Measurements from ENCODE around the gene IL25.
"Not testable (repeated sequence)": the region's sequence is repeated elsewhere in the genome, so short reads cannot be mapped to it uniquely, and the experiment has no call there.

IL25 gene

DNA sequence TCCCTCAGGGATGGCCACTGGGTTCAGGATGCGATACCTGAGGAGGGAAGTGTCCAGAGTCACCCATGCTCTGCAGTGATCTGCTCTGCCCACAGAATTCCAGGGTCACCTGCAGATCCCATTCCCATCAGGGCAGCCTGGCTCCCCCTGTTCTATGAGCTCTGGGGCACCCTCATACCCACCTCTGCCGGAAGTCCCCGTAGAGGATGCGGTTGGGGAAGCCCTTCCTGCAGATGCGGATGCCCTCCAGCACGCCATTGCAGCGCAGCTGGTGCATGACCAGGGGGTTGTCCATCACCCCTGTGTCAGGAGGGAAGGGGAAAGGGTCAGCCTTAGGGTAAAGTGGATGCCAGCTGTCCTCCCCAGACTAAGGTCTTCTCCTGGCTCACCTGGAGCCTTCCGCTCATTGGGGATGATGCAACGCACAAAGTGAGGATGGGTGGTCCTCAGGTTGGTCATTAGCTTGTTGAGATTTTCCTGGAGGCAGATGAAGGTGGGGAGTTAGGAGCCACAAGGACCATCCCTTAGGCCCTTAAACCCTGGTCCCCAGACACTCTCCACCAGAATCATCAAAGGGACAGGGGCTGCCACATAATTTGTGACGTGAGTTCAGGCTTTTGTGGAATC lies 24.3 kb downstream of the IL25 start:
- no peaks in the 10 kb centered on the region for H3K36me3 ChIP-seq (ENCODE audit: insufficient read depth, low read length)
- H3K27me3 ChIP-seq (ENCODE audit: insufficient read depth, low read length), result peaks cover 4% of the 10 kb centered on the region
- H2AFZ ChIP-seq (ENCODE audit: low read depth, low read length), result no peak overlapping the region
- H3K4me3 ChIP-seq (ENCODE audit: low read length), result no peak overlapping the region
- no peaks in the 10 kb centered on the region for H3K9me3 ChIP-seq (ENCODE audit: low read length)
- no peaks in the 10 kb centered on the region for H3K4me1 ChIP-seq (ENCODE audit: insufficient read depth, low read length)

DNA sequence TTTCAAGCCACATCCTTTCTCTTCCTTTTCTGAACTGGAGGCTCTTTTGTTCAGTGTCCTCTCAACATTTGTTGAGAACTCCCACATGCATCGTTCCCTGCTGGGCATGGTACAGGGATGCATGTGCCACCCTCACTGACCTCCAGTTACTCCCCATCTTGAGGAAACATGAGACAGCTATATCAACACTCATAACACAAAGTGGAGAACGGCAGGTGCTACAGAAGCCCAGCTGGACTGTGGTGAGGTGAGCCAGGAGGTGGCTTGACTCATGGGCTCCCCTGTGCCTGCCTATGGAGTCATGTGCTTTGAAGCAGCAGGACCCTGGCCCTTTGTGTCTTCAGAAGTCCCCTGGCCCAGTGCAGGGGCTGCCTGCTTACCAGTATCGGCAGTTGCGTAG lies 25.7 kb downstream of the IL25 start:
- no peaks in the 10 kb centered on the region for H3K4me1 ChIP-seq (ENCODE audit: insufficient read depth, low read length)
- H3K9me3 ChIP-seq (ENCODE audit: low read length), result no peaks in the 10 kb centered on the region
- no peaks in the 10 kb centered on the region for H3K36me3 ChIP-seq (ENCODE audit: insufficient read depth, low read length)
- no peak overlapping the region for H3K4me3 ChIP-seq (ENCODE audit: low read length)
- H2AFZ ChIP-seq (ENCODE audit: low read depth, low read length), result no peak overlapping the region
- peaks cover 13% of the 10 kb centered on the region for H3K27me3 ChIP-seq (ENCODE audit: insufficient read depth, low read length)

DNA sequence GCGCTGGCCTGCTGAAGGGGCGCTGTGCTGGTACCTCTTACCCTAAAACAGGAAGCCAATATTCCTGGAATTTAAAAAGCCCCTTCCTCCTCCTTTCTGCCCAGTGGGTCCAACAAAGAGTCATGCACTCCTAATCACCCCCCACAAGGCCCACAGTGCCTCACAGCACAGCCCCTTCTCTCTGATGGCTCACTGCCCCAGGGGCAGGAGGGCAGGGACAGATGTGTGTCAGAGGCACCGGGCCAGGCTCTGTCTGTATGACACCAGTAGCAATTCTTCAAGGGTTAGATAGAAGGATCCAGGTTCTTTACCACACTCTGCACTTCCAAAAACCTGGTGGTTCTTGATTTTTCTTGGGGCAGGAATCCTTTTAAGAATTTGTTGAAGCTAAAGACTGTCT lies 26.5 kb downstream of the IL25 start:
- Histone ChIP-seq H3K27me3 (ENCODE audit: insufficient read depth, low read length) (peaks cover 21% of the 10 kb centered on the region), H2AFZ (ENCODE audit: low read depth, low read length) (no peak overlapping the region), H3K36me3 (ENCODE audit: insufficient read depth, low read length) (no peaks in the 10 kb centered on the region), H3K4me1 (ENCODE audit: insufficient read depth, low read length) (no peaks in the 10 kb centered on the region), H3K9me3 (ENCODE audit: low read length) (no peaks in the 10 kb centered on the region), H3K4me3 (ENCODE audit: low read length) (no peak overlapping the region)

DNA sequence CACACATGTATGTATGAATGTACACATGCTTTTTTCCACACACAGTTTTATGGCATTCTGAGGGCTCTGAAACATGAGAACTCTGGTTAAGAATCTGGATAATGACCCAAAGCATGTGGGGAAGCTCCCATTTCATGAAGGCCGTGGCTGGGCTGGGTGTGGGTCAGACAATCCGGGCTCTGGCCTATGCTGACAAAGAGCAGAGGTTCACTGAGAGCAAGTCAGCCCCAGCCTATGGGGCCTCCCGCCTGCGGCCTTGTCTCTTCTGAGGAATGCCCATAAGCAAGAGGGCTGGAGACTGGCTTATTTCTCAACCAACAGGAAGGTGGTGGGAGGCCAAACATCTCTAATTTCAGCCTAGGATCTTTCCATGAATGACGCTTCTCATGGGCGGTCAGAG lies 27.0 kb downstream of the IL25 start:
- Histone ChIP-seq H3K4me1 (ENCODE audit: insufficient read depth, low read length) (no peaks in the 10 kb centered on the region), H3K27me3 (ENCODE audit: insufficient read depth, low read length) (peaks cover 25% of the 10 kb centered on the region), H2AFZ (ENCODE audit: low read depth, low read length) (no peak overlapping the region), H3K4me3 (ENCODE audit: low read length) (no peak overlapping the region), H3K9me3 (ENCODE audit: low read length) (peaks cover 3% of the 10 kb centered on the region), H3K36me3 (ENCODE audit: insufficient read depth, low read length) (no peaks in the 10 kb centered on the region)

DNA sequence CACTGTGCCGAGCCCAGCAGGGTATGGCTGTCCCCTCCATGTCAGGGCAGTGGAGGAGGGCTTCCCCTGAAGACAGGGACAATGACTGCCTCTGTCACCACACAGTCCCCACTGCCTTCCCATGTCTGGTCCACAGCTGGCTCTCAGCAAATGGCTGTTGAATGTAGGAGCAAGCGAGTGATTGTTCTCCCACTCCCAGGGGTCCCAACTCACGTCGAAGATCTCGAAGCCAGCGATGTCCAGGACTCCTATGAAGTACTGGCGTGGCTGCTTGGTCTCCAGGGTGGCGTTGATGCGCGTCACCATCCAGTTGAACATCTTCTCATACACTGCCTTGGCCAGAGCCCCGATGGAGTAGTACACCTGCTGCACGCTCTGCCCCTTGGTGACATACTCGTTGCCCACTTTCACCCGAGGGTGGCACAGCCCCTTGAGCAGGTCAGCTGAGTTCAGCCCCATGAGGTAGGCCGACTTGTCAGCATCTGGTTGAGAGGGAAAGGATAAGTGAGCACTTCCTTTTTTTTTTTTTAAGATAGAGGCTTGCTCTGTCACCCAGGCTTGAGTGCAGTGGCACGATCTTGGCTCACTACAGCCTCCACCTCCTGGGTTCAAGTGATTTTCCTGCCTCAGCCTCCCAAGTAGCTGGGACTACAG lies 28.0 kb downstream of the IL25 start:
- not testable (repeated sequence) for H3K36me3 ChIP-seq (ENCODE audit: insufficient read depth, low read length); H3K4me3 ChIP-seq (ENCODE audit: low read length); H3K9me3 ChIP-seq (ENCODE audit: low read length); H3K4me1 ChIP-seq (ENCODE audit: insufficient read depth, low read length); H2AFZ ChIP-seq (ENCODE audit: low read depth, low read length)
- peaks cover 27% of the 10 kb centered on the region for H3K27me3 ChIP-seq (ENCODE audit: insufficient read depth, low read length)

DNA sequence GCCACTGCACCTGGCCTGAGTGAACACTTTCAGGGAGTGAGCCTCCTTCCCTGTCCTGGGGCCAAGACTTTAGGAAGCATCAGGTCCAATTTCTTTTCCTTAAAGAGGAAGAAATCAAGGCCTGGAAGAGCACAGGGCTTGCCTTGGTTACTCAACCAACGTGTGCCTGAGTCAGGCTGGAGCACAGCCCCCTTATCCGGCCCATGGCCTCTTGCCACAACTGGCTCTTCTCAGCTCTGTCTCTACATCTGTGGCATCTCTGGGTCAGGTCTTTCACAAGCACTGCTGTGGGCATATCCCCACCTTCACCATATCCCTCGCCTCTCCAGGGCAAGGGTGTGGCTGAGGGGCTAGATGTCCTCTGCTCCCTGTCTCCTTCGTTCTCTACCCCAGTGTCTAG lies 28.7 kb downstream of the IL25 start:
- Histone ChIP-seq H3K27me3 (ENCODE audit: insufficient read depth, low read length) (peaks cover 27% of the 10 kb centered on the region), H3K4me3 (ENCODE audit: low read length) (no peak overlapping the region), H3K4me1 (ENCODE audit: insufficient read depth, low read length) (no peaks in the 10 kb centered on the region), H3K36me3 (ENCODE audit: insufficient read depth, low read length) (no peaks in the 10 kb centered on the region), H3K9me3 (ENCODE audit: low read length) (peaks cover 3% of the 10 kb centered on the region), H2AFZ (ENCODE audit: low read depth, low read length) (no peak overlapping the region)

DNA sequence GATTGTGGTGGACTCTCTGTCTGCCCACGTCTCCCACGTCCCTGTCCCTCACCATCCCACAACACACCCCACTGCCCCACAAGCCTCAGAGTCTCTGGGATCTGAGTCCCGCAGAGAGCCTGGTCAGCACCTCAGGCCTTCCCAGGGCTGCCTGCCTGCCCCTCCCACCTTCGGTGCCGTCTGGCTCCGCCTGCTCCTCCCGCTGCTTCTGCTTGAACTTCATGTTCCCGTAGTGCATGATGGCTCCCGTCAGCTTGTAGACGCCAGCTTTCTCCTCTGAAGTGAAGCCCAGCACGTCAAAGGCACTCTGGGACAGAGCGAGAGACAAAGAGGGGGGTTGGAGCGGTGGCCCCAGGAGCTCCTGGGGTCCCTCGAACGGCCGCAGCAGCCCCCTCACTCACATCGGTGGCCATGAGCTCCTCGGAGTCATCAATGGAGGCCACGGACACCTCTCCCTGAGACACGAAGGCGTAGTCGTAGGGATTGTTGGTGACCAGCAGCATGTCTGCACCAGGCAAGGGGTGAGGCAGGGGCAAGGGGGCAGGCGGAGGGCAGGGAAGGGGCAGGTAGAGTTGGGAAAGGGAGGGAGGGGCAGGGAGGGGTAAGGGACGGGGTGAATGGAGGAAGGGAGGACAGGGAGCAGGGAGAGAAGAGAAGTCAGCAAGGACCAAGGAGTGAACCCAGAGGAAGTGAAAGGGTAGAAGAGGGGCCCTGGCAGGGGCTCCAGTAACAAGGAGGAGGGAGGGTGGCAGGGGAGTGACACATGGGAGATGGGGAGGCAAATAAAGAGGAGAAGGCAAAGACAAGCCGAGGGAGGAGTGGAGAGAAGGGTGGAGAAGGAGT lies 29.9 kb downstream of the IL25 start:
- H3K27me3 ChIP-seq (ENCODE audit: insufficient read depth, low read length), result peaks cover 31% of the 10 kb centered on the region
- H3K9me3 ChIP-seq (ENCODE audit: low read length), result peaks cover 3% of the 10 kb centered on the region
- H2AFZ ChIP-seq (ENCODE audit: low read depth, low read length), result no peak overlapping the region

DNA sequence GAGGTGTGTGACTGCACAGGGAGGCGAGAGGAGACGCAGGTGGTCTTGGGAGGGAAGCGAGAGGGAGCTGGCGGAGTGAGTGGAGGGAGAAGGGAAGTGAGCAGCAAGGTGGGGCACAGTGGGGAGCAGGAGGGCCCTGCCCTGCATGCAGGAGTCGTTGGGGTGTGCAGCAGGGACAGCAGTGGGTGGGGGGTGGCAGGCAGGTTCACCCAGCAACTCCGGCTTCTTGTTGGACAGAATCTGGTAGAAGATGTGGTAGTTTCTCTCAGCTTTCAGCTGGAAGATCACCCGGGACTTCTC lies 30.5 kb downstream of the IL25 start:
- Histone ChIP-seq H3K4me3 (ENCODE audit: low read length) (no peak overlapping the region), H2AFZ (ENCODE audit: low read depth, low read length) (no peak overlapping the region), H3K4me1 (ENCODE audit: insufficient read depth, low read length) (no peaks in the 10 kb centered on the region), H3K27me3 (ENCODE audit: insufficient read depth, low read length) (peaks cover 33% of the 10 kb centered on the region), H3K9me3 (ENCODE audit: low read length) (peaks cover 3% of the 10 kb centered on the region), H3K36me3 (ENCODE audit: insufficient read depth, low read length) (no peaks in the 10 kb centered on the region)

More for the DNA sequence above, 29.9 kb downstream of the IL25 start:
- Histone ChIP-seq H3K4me1 (ENCODE audit: insufficient read depth, low read length) (no peaks in the 10 kb centered on the region), H3K4me3 (ENCODE audit: low read length) (no peak overlapping the region), H3K36me3 (ENCODE audit: insufficient read depth, low read length) (no peaks in the 10 kb centered on the region)

DNA sequence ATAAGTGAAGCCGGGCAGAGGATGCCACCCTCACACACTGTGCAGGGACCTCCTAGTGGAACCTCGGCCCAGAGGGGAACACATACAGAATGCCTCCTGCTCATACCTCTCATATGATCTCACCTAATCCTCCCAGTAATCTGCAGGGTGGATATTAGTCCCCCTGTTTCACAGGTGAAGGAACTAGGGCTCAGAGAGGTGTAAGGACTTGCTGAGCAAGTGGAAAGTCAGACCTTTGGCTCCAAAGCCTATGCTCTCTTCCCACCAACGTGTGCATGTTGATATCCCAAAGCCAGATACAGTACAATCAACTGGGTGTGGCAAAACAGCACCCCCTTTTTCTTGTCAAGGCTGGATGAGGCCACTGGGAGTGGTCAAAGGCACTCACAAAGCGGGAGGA lies 31.3 kb downstream of the IL25 start:
- Histone ChIP-seq H3K9me3 (ENCODE audit: low read length) (peaks cover 3% of the 10 kb centered on the region), H3K36me3 (ENCODE audit: insufficient read depth, low read length) (no peaks in the 10 kb centered on the region), H3K27me3 (ENCODE audit: insufficient read depth, low read length) (peaks cover 33% of the 10 kb centered on the region), H3K4me1 (ENCODE audit: insufficient read depth, low read length) (no peaks in the 10 kb centered on the region), H3K4me3 (ENCODE audit: low read length) (no peak overlapping the region), H2AFZ (ENCODE audit: low read depth, low read length) (no peak overlapping the region)

DNA sequence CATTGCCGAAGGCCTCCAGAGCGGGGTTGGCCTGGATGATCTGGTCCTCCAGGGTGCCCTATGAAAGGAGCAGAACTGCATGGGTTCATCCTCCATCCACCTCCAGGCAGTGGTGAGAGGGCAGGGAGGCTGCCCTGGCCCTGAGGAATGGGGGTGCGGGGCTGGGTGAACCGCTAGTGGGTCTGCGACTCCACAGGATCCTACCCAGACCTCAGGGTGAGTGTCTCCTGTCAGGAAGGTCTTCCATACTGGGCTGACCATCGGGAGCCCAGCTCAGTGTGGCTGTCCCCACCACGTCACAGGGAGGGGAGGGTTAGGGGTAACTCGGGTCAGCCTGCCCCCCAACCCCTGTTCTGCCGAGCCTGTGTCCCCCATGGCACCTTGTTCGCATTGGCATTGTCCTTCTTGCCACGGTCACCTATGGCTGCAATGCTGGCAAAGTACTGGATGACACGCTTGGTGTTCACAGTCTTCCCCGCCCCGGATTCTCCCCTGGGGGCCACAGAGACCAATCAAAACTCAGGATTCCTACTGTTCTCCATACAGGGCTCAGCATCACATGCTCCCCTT lies 31.8 kb downstream of the IL25 start:
- H3K4me1 ChIP-seq (ENCODE audit: insufficient read depth, low read length), result no peaks in the 10 kb centered on the region
- H3K36me3 ChIP-seq (ENCODE audit: insufficient read depth, low read length), result no peaks in the 10 kb centered on the region
- H3K27me3 ChIP-seq (ENCODE audit: insufficient read depth, low read length), result peaks cover 33% of the 10 kb centered on the region
- no peak overlapping the region for H2AFZ ChIP-seq (ENCODE audit: low read depth, low read length)
- H3K4me3 ChIP-seq (ENCODE audit: low read length), result no peak overlapping the region
- H3K9me3 ChIP-seq (ENCODE audit: low read length), result peaks cover 3% of the 10 kb centered on the region

DNA sequence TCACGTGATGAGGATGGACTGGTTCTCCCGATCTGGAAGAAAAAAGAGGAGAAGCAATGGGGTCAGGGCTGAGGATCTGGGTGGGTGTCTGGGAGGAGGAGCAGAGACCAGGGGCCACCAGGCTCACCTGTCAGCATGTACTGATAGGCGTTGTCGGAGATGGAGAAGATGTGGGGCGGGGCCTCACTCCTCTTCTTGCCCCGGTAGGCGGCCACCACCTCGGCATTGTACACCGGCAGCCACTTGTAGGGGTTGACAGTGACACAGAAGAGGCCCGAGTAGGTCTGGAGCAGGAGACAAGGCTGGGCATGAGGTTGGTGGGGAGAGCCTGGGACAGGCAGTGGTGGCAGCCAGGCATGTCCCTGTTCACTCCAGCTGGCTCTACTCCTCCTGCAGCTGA lies 32.5 kb downstream of the IL25 start:
- Histone ChIP-seq H3K27me3 (ENCODE audit: insufficient read depth, low read length) (peaks cover 33% of the 10 kb centered on the region), H2AFZ (ENCODE audit: low read depth, low read length) (no peak overlapping the region), H3K9me3 (ENCODE audit: low read length) (peaks cover 3% of the 10 kb centered on the region), H3K4me1 (ENCODE audit: insufficient read depth, low read length) (no peaks in the 10 kb centered on the region), H3K36me3 (ENCODE audit: insufficient read depth, low read length) (no peaks in the 10 kb centered on the region), H3K4me3 (ENCODE audit: low read length) (no peak overlapping the region)

DNA sequence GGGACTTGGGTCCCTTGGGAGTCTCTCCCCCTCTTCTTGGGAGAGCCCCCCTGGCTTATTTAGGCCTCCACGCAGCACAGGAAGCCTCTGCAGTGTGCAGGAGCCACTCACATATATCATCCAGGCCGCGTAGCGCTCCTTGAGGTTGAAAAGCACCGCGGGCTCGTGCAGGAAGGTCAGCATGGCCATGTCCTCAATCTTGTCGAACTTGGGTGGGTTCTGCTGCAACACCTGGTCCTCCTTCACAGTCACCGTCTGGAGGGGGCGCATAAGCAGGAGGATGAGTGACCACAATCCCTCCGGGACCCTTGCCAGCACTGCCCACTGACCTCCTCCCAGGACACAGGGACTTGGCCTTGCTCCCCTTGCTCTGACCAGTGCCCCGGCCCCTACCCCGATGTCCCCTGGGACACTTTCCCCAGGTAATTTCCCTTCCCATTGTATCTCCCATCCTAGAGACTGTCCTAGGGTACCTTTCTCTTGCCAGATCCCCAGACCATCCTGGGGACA lies 33.0 kb downstream of the IL25 start:
- peaks cover 3% of the 10 kb centered on the region for H3K9me3 ChIP-seq (ENCODE audit: low read length)
- no peaks in the 10 kb centered on the region for H3K4me1 ChIP-seq (ENCODE audit: insufficient read depth, low read length)
- no peak overlapping the region for H2AFZ ChIP-seq (ENCODE audit: low read depth, low read length)
- H3K27me3 ChIP-seq (ENCODE audit: insufficient read depth, low read length), result peaks cover 33% of the 10 kb centered on the region
- H3K4me3 ChIP-seq (ENCODE audit: low read length), result no peak overlapping the region
- no peaks in the 10 kb centered on the region for H3K36me3 ChIP-seq (ENCODE audit: insufficient read depth, low read length)

DNA sequence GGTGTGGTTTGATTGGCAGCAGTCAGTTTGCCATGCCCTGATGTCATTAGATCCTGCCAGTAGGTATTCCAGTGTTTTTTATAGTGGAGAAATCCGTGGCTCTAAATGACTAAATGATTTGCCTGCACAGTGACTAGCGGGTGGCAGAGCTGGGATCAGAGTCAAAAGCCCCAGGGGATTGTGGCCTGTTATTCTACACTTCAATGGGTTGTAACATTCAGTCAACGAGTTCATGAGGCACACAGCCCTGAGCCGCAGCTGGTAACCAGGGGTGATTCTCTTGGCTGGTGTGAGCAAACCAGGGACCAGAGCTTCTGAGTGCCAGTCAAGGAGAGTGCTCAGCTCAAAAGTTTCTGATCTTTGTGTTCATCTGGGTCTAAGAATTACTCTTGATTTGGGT lies 33.6 kb downstream of the IL25 start:
- Histone ChIP-seq H3K9me3 (ENCODE audit: low read length) (peaks cover 3% of the 10 kb centered on the region), H3K4me1 (ENCODE audit: insufficient read depth, low read length) (no peaks in the 10 kb centered on the region), H3K36me3 (ENCODE audit: insufficient read depth, low read length) (no peaks in the 10 kb centered on the region), H3K27me3 (ENCODE audit: insufficient read depth, low read length) (peaks cover 33% of the 10 kb centered on the region), H3K4me3 (ENCODE audit: low read length) (no peak overlapping the region), H2AFZ (ENCODE audit: low read depth, low read length) (no peak overlapping the region)
